Eye (tissue), 1 donor: ENCODE results near the gene TCL1B.
A peak's percentile ranks its signal among the peaks of the same experiment; 100 is the strongest.
"Not testable (repeated sequence)": the region's sequence is repeated elsewhere in the genome, so short reads cannot be mapped to it uniquely, and the experiment has no call there.

Source experiments
- DNase-seq: peaks from one replicate; pipeline ENCODE4 v3.0.0-alpha.2; 2015

Gene TCL1B

GRCh38 chr14:95705518-95705917 is 19.3 kb downstream of the TCL1B start:
- DNase-seq: no peak

GRCh38 chr14:95707327-95707726 is 21.1 kb downstream of the TCL1B start:
- no peak for DNase-seq

GRCh38 chr14:95710106-95710505 is 23.9 kb downstream of the TCL1B start:
- no peak for DNase-seq

- no peak for DNase-seq
Measured at GRCh38 chr14:95711476-95712176, 25.4 kb downstream of the TCL1B start.

GRCh38 chr14:95712398-95712797 is 26.2 kb downstream of the TCL1B start:
- DNase-seq: no peak

GRCh38 chr14:95713596-95714371 is 27.6 kb downstream of the TCL1B start, which contains the start of gene TCL1A:
TCL1A (minus strand) TSS chr14:95714125; CDS start chr14:95714066, 59 bp downstream.
- no peak for DNase-seq

- DNase-seq: no peak
Measured at GRCh38 chr14:95722525-95723190, 36.4 kb downstream of the TCL1B start.

- DNase-seq: no peak
Measured at GRCh38 chr14:95725685-95726336, 39.6 kb downstream of the TCL1B start.

GRCh38 chr14:95727056-95727700 is 41.0 kb downstream of the TCL1B start:
- no peak for DNase-seq

GRCh38 chr14:95729402-95730028 is 43.3 kb downstream of the TCL1B start:
- DNase-seq: not testable (repeated sequence)

GRCh38 chr14:95730126-95730525 is 43.9 kb downstream of the TCL1B start:
- no peak for DNase-seq

- DNase-seq: no peak
Measured at GRCh38 chr14:95733212-95733611, 47.0 kb downstream of the TCL1B start.

GRCh38 chr14:95739356-95739755 is 53.1 kb downstream of the TCL1B start:
- no peak for DNase-seq

GRCh38 chr14:95741038-95741490 is 54.8 kb downstream of the TCL1B start:
- DNase-seq: peak; percentile 26

- no peak for DNase-seq
Measured at GRCh38 chr14:95741781-95742180, 55.6 kb downstream of the TCL1B start.
